Keratinocyte (primary cell): ENCODE data around the gene LCTL. TPM values are rescaled to one million over a fixed set of nuclear protein-coding genes. Genes with fewer than 3 reads are reported as not detected.

ENCODE experiments used
- DNase-seq: peaks from one replicate; pipeline ENCODE4 v3.0.0-alpha.2; 2011; ENCODE audit warnings: low read depth, missing footprints, low spot score
- FAIRE-seq: peaks from 2 replicates; lab custom pipeline; 2011; peaks lifted over from hg19 to GRCh38; lab: Jason Lieb, UNC
- H2AFZ ChIP-seq: 2 replicates; pipeline ENCODE4 v1.6.0; 2012; ENCODE audit warnings: low read length, control low read depth, inconsistent platforms; ENCODE audit not compliant: control insufficient read depth
- H3K27ac ChIP-seq: 2 replicates; pipeline ENCODE4 v1.5.1; 2011; ENCODE audit warnings: low read length; ENCODE audit not compliant: control insufficient read depth, insufficient read depth
- H3K27me3 ChIP-seq: 3 replicates; pipeline ENCODE4 v1.6.0; 2011; ENCODE audit warnings: low read length; ENCODE audit not compliant: control insufficient read depth, insufficient read depth; ENCODE audit errors: extremely low read depth
- H3K36me3 ChIP-seq, 2 experiments: 2 replicates in 1 of 2; 3 replicates in 1 of 2; pipeline ENCODE4 v1.5.1; 2011; ENCODE audit warnings: low read length in 2 of 2, mild to moderate bottlenecking in 1 of 2; ENCODE audit not compliant: control insufficient read depth in 2 of 2, insufficient read depth in 2 of 2; ENCODE audit errors: extremely low read depth in 1 of 2
- H3K4me1 ChIP-seq: 3 replicates; pipeline ENCODE4 v1.5.1; 2011; ENCODE audit warnings: low read length; ENCODE audit not compliant: control insufficient read depth, insufficient read depth; ENCODE audit errors: extremely low read depth
- H3K4me2 ChIP-seq: 3 replicates; pipeline ENCODE4 v1.6.0; 2011; ENCODE audit warnings: low read depth, low read length; ENCODE audit not compliant: control insufficient read depth, insufficient read depth; ENCODE audit errors: extremely low read depth
- H3K4me3 ChIP-seq, 3 experiments: fragments of 200-600 bp in 1 of 3; sonication (generic) in 1 of 3; 2 replicates in 2 of 3; 3 replicates in 1 of 3; pipeline ENCODE4 v1.5.1; 2011 to 2016; ENCODE audit warnings: low read length in 3 of 3, mild to moderate bottlenecking in 3 of 3, control low read depth in 2 of 3, inconsistent platforms in 1 of 3, low read depth in 1 of 3, mixed read lengths in 1 of 3, mixed run types in 1 of 3, moderate library complexity in 1 of 3; ENCODE audit not compliant: control insufficient read depth in 2 of 3, insufficient read depth in 2 of 3; ENCODE audit errors: extremely low read depth in 1 of 3
- H3K79me2 ChIP-seq: 2 replicates; pipeline ENCODE4 v1.6.0; 2012; ENCODE audit warnings: low read length; ENCODE audit not compliant: control insufficient read depth, insufficient read depth
- H3K9ac ChIP-seq: 3 replicates; pipeline ENCODE4 v1.6.0; 2011; ENCODE audit warnings: low read length; ENCODE audit not compliant: control insufficient read depth, insufficient read depth; ENCODE audit errors: extremely low read depth
- H3K9me1 ChIP-seq: 3 replicates; pipeline ENCODE4 v1.6.0; 2011; ENCODE audit warnings: low read length; ENCODE audit not compliant: control insufficient read depth, insufficient read depth; ENCODE audit errors: extremely low read depth
- H3K9me3 ChIP-seq: 2 replicates; pipeline ENCODE4 v1.5.1; 2012; ENCODE audit warnings: low read depth, low read length; ENCODE audit not compliant: control insufficient read depth
- H4K20me1 ChIP-seq: 3 replicates; pipeline ENCODE4 v1.6.0; 2011; ENCODE audit warnings: low read length; ENCODE audit not compliant: control insufficient read depth, insufficient read depth; ENCODE audit errors: extremely low read depth
- CTCF ChIP-seq, 3 experiments: IDR thresholded peaks in 1 of 3; conservative IDR thresholded peaks in 1 of 3; optimal IDR thresholded peaks in 1 of 3; 2 replicates in 2 of 3; 3 replicates in 1 of 3; pipeline versions ENCODE3 to v1.5.1; 2011; ENCODE audit warnings: low read length in 3 of 3, mild to moderate bottlenecking in 3 of 3, moderate library complexity in 2 of 3, control low read depth in 1 of 3, inconsistent platforms in 1 of 3; ENCODE audit not compliant: insufficient read depth in 2 of 3; ENCODE audit errors: extremely low read depth in 1 of 3
- EZH2 ChIP-seq: IDR thresholded peaks from one replicate; pipeline ENCODE4 v1.6.1; 2012; ENCODE audit warnings: inconsistent platforms, mild to moderate bottlenecking, low read length, moderate library complexity
- dilution Hi-C: fragments of 300-500 bp; cut with MboI; formaldehyde crosslinking; loops from one replicate; pipeline ENCODE4 v1.7.0; 2020; ENCODE audit warnings: low sequenced_read_pairs; ENCODE audit not compliant: extremely low pct_ligation_motif_present
- polyA plus RNA-seq, 5 experiments: library from polyadenylated mRNA; depleted of rRNA in 3 of 5; stranded (reverse) in 3 of 5; stranded (forward) in 1 of 5; unstranded in 1 of 5; fragments of >200 nt; gene quantifications; 1 replicate in 1 of 5; 2 replicates in 3 of 5; 3 replicates in 1 of 5; pipeline versions ENCODE4 v1.2.1 to v1.2.3, GENCODE V29; 2011 to 2012; ENCODE audit warnings: missing spikeins in 2 of 5, low read depth in 1 of 5, low replicate concordance in 1 of 5

Gene LCTL
- polyA plus RNA-seq, 1 donor (not counting 4 experiments of a cell fraction or from before 2014, with no cell fraction given) = 0.38 TPM

GRCh38 chr15:66586155-66586976 is 20.6 kb upstream of the LCTL start:
- dilution Hi-C loops = no loop called here
- FAIRE-seq = no peak

GRCh38 chr15:66581972-66582537 is 16.3 kb upstream of the LCTL start:
- Histone ChIP-seq H4K20me1 (no peaks in the 10 kb centered on the region), H3K4me2 (no peak overlapping the region), H2AFZ (no peak overlapping the region), H3K4me3 (no peak overlapping the region), H3K36me3 (no peaks in the 10 kb centered on the region), H3K27me3 (peaks cover 7% of the 10 kb centered on the region), H3K79me2 (no peaks in the 10 kb centered on the region), H3K9me1 (no peaks in the 10 kb centered on the region), H3K9me3 (no peaks in the 10 kb centered on the region), H3K4me1 (no peaks in the 10 kb centered on the region), H3K9ac (no peak overlapping the region), H3K27ac (no peak overlapping the region)
- no peak for FAIRE-seq
- DNase-seq = no peak
- dilution Hi-C loops = no loop called here
- TF ChIP-seq EZH2 (no peak), CTCF (optimal IDR thresholded peaks at IDR 0.05 in 1 of 3, IDR thresholded peaks at IDR 0.05 in 1 of 3, conservative IDR thresholded peaks at IDR 0.05 in 1 of 3; ENCODE audit: extremely low read depth in 1 of 3, insufficient read depth in 2 of 3, low read length in 3 of 3) (no peak)

More at GRCh38 chr15:66586155-66586976, 20.6 kb upstream of the LCTL start:
- Histone ChIP-seq H3K27me3 (peaks cover 17% of the 10 kb centered on the region), H3K9ac (no peak overlapping the region), H3K9me3 (no peaks in the 10 kb centered on the region), H2AFZ (no peak overlapping the region), H3K36me3 (no peaks in the 10 kb centered on the region), H3K27ac (no peak overlapping the region), H3K4me1 (no peaks in the 10 kb centered on the region), H3K4me2 (no peak overlapping the region), H3K4me3 (no peak overlapping the region), H3K9me1 (no peaks in the 10 kb centered on the region), H4K20me1 (no peaks in the 10 kb centered on the region), H3K79me2 (no peaks in the 10 kb centered on the region)
- TF ChIP-seq EZH2 (no peak), CTCF (optimal IDR thresholded peaks at IDR 0.05 in 1 of 3, IDR thresholded peaks at IDR 0.05 in 1 of 3, conservative IDR thresholded peaks at IDR 0.05 in 1 of 3; ENCODE audit: extremely low read depth in 1 of 3, insufficient read depth in 2 of 3, low read length in 3 of 3) (no peak)
- DNase-seq = no peak
